GM23338 (cell line): ENCODE data around the gene PLOD2. TPM values are rescaled to one million over a fixed set of nuclear protein-coding genes. Genes with fewer than 3 reads are reported as not detected.

Source experiments
- ATAC-seq: fragments of 200-7000 bp; cut with Tn5 transposase; 3 replicates; pipeline ENCODE4 v1.9.1; 2020
- DNase-seq: peaks from one replicate; pipeline ENCODE4 v3.0.0-alpha.2; 2015; ENCODE audit warnings: low spot score
- H2AFZ ChIP-seq: fragments of 200-600 bp; sonication (generic); 2 replicates; pipeline ENCODE4 v1.8.0; 2016; ENCODE audit warnings: antibody characterized with exemption, mild to moderate bottlenecking, moderate library complexity
- H3F3A ChIP-seq: fragments of 200-600 bp; sonication (generic); replicated peaks from 2 replicates; pipeline ENCODE4 v1.8.0; 2017; ENCODE audit warnings: antibody characterized with exemption, mixed run types, low read depth
- H3K27ac ChIP-seq: fragments of 200-600 bp; sonication (generic); 2 replicates; pipeline ENCODE4 v1.6.1; 2016; ENCODE audit warnings: low read depth
- H3K27me3 ChIP-seq: fragments of 200-600 bp; sonication (generic); 2 replicates; pipeline ENCODE4 v1.8.0; 2016; ENCODE audit warnings: mild to moderate bottlenecking, mixed run types, moderate library complexity; ENCODE audit not compliant: insufficient read depth
- H3K36me3 ChIP-seq: fragments of 200-600 bp; sonication (generic); 2 replicates; pipeline ENCODE4 v1.8.0; 2016; ENCODE audit warnings: mild to moderate bottlenecking; ENCODE audit not compliant: insufficient read depth
- H3K4me1 ChIP-seq: fragments of 200-600 bp; sonication (generic); 2 replicates; pipeline ENCODE4 v1.8.0; 2016; ENCODE audit warnings: mild to moderate bottlenecking, moderate library complexity; ENCODE audit not compliant: insufficient read depth
- H3K4me2 ChIP-seq: fragments of 200-600 bp; sonication (generic); 2 replicates; pipeline ENCODE4 v1.7.1; 2017; ENCODE audit warnings: mixed run types
- H3K4me3 ChIP-seq: fragments of 200-600 bp; sonication (generic); 2 replicates; pipeline ENCODE4 v1.6.1; 2016; ENCODE audit warnings: mixed run types
- H3K79me2 ChIP-seq: fragments of 200-600 bp; sonication (generic); replicated peaks from 2 replicates; pipeline ENCODE4 v1.8.0; 2017; ENCODE audit warnings: mild to moderate bottlenecking; ENCODE audit not compliant: insufficient read depth
- H3K9me2 ChIP-seq: fragments of 200-600 bp; sonication (generic); 2 replicates; pipeline ENCODE4 v1.8.0; 2017; ENCODE audit not compliant: insufficient read depth
- H4K20me1 ChIP-seq: fragments of 200-600 bp; sonication (generic); replicated peaks from 2 replicates; pipeline ENCODE4 v1.8.0; 2017; ENCODE audit warnings: mild to moderate bottlenecking; ENCODE audit not compliant: insufficient read depth
- H3K27ac Mint-ChIP-seq: 2 replicates; pipeline ENCODE4 v1.8.0; 2020; ENCODE audit warnings: inconsistent platforms, mild to moderate bottlenecking, moderate library complexity, mixed read lengths
- H3K27me3 Mint-ChIP-seq: 3 replicates; pipeline ENCODE4 v1.8.0; 2022; ENCODE audit warnings: low read depth, mild to moderate bottlenecking, moderate library complexity, mixed read lengths, inconsistent platforms; ENCODE audit not compliant: insufficient read depth, poor library complexity
- H3K36me3 Mint-ChIP-seq: 3 replicates; pipeline ENCODE4 v1.8.0; 2021; ENCODE audit warnings: low read depth, mild to moderate bottlenecking, inconsistent platforms, moderate library complexity, mixed read lengths
- H3K4me1 Mint-ChIP-seq: 3 replicates; pipeline ENCODE4 v1.8.0; 2020; ENCODE audit warnings: mild to moderate bottlenecking, inconsistent platforms, mixed read lengths
- H3K4me3 Mint-ChIP-seq: 3 replicates; pipeline ENCODE4 v1.8.0; 2021; ENCODE audit warnings: moderate library complexity, mild to moderate bottlenecking, inconsistent platforms, mixed read lengths
- H3K9me3 Mint-ChIP-seq: 3 replicates; pipeline ENCODE4 v1.8.0; 2020; ENCODE audit warnings: moderate library complexity, mild to moderate bottlenecking, inconsistent platforms, mixed read lengths
- CREB1 ChIP-seq: fragments of 250-450 bp; sonication (Bioruptor Pico); IDR thresholded peaks from 2 replicates; pipeline ENCODE4 v1.5.0; 2020; ENCODE audit warnings: low read depth, mild to moderate bottlenecking, moderate library complexity
- CTCF ChIP-seq, 2 experiments: fragments of 200-600 bp in 1 of 2; sonication (generic) in 1 of 2; conservative IDR thresholded peaks; 2 replicates each; pipeline versions ENCODE4 v1.5.1 to v1.6.1; 2016 to 2017; ENCODE audit warnings: antibody characterized with exemption in 2 of 2, low read depth in 2 of 2, mild to moderate bottlenecking in 2 of 2, moderate library complexity in 1 of 2
- ETS1 ChIP-seq: IDR thresholded peaks from 2 replicates; pipeline ENCODE4 v1.6.1; 2016; ENCODE audit warnings: antibody characterized with exemption
- EZH2 ChIP-seq: fragments of 200-600 bp; sonication (generic); IDR thresholded peaks from one replicate; pipeline ENCODE4 v1.8.0; 2017; ENCODE audit warnings: antibody characterized with exemption, mild to moderate bottlenecking, low read depth; ENCODE audit not compliant: unreplicated experiment
- EZH2phosphoT487 ChIP-seq: fragments of 200-600 bp; sonication (generic); IDR thresholded peaks from one replicate; pipeline ENCODE4 v1.8.1; 2018; ENCODE audit warnings: antibody characterized with exemption; ENCODE audit not compliant: unreplicated experiment
- JUNB ChIP-seq: IDR thresholded peaks from one replicate; pipeline ENCODE4 v1.6.1; 2016; ENCODE audit warnings: antibody characterized with exemption; ENCODE audit not compliant: unreplicated experiment
- POLR2AphosphoS5 ChIP-seq: IDR thresholded peaks from 2 replicates; pipeline ENCODE4 v1.6.1; 2016; ENCODE audit warnings: antibody characterized with exemption, low read depth
- STAT1 ChIP-seq: IDR thresholded peaks from one replicate; pipeline ENCODE4 v1.6.1; 2016; ENCODE audit warnings: antibody characterized with exemption; ENCODE audit not compliant: unreplicated experiment
- ZNF114 ChIP-seq: fragments of 250-450 bp; sonication (Bioruptor Pico); IDR thresholded peaks from 2 replicates; pipeline ENCODE4 v1.5.0; 2020; ENCODE audit warnings: mild to moderate bottlenecking, moderate library complexity
- polyA plus RNA-seq: library from polyadenylated mRNA; unstranded; fragments of >200 nt; fragmentation: Nextera tagmentation; extraction: Ambion mirVana; gene quantifications from 2 replicates; pipeline ENCODE4 v1.2.1, GENCODE V29; 2016
- total RNA-seq: library from RNA; depleted of rRNA; stranded (reverse); fragments of >200 nt; shearing (Covaris generic); gene quantifications from 2 replicates; pipeline ENCODE4 v1.2.3, GENCODE V29; 2014

The PLOD2 gene
- total and polyA plus RNA-seq, 2 experiments from 2014 or later, result 26.7 to 30.5 TPM

- Histone ChIP-seq H3K4me3 (no peak overlapping the region), H3K27ac (no peak overlapping the region)
These were observed 56.9 kb downstream of the PLOD2 start for GRCh38 chr3:146104068-146104467.

GRCh38 chr3:146102885-146103284, 58.1 kb downstream of the PLOD2 start:
- no peak overlapping the region for H2AFZ ChIP-seq
- H3K79me2 ChIP-seq, result no peaks in the 10 kb centered on the region
- no peaks in the 10 kb centered on the region for H3K27me3 ChIP-seq
- ATAC-seq (no peak), DNase-seq (no peak)
- H3K9me2 ChIP-seq, result no peaks in the 10 kb centered on the region
- no peaks in the 10 kb centered on the region for H4K20me1 ChIP-seq
- H3K4me1 Mint-ChIP-seq, result peaks cover 36% of the 10 kb centered on the region
- H3K4me3 ChIP-seq, result no peak overlapping the region
- peaks cover 7% of the 10 kb centered on the region for H3K27me3 Mint-ChIP-seq
- H3K36me3 ChIP-seq, result no peaks in the 10 kb centered on the region
- no peaks in the 10 kb centered on the region; the same call in 2 of the 3 replicates for H3K9me3 Mint-ChIP-seq
- H3K4me3 Mint-ChIP-seq, result no peak overlapping the region
- H3K36me3 Mint-ChIP-seq, result peaks cover 2% of the 10 kb centered on the region; the same call in 2 of the 3 replicates
- peaks cover 25% of the 10 kb centered on the region for H3K4me1 ChIP-seq
- no peak overlapping the region for H3K27ac Mint-ChIP-seq
- no peak overlapping the region for H3K4me2 ChIP-seq
- H3F3A ChIP-seq, result no peaks in the 10 kb centered on the region
- no peak overlapping the region for H3K27ac ChIP-seq
- TF ChIP-seq POLR2AphosphoS5, result no peak
- TF ChIP-seq CTCF (conservative IDR thresholded peaks at IDR 0.05; ENCODE audit: low read depth in 2 of 2), result no peak
- no peak for TF ChIP-seq EZH2phosphoT487
- TF ChIP-seq EZH2, result no peak
- TF ChIP-seq STAT1, result no peak

More at GRCh38 chr3:146104068-146104467, 56.9 kb downstream of the PLOD2 start:
- peaks cover 7% of the 10 kb centered on the region for H3K27me3 Mint-ChIP-seq
- H3K36me3 Mint-ChIP-seq, result no peaks in the 10 kb centered on the region; the same call in 1 of the 3 replicates
- H3K36me3 ChIP-seq, result no peaks in the 10 kb centered on the region
- H2AFZ ChIP-seq, result no peak overlapping the region
- DNase-seq, result peak; percentile 24
- no peaks in the 10 kb centered on the region for H3K79me2 ChIP-seq
- no peaks in the 10 kb centered on the region for H3F3A ChIP-seq
- no peak overlapping the region for H3K4me3 Mint-ChIP-seq
- H3K9me3 Mint-ChIP-seq, result no peaks in the 10 kb centered on the region
- TF ChIP-seq POLR2AphosphoS5 (no peak), EZH2 (no peak), ZNF114 (CRISPR knock-in tag) (no peak), CTCF (conservative IDR thresholded peaks at IDR 0.05; ENCODE audit: low read depth in 2 of 2) (no peak), ETS1 (no peak), CREB1 (no peak), JUNB (no peak)
- no peak overlapping the region for H3K4me2 ChIP-seq
- ATAC-seq, result no peak; the same call in 2 of the 3 replicates
- H4K20me1 ChIP-seq, result no peaks in the 10 kb centered on the region
- H3K4me1 ChIP-seq, result peaks cover 25% of the 10 kb centered on the region
- H3K4me1 Mint-ChIP-seq, result peaks cover 36% of the 10 kb centered on the region
- no peaks in the 10 kb centered on the region for H3K9me2 ChIP-seq
- H3K27ac Mint-ChIP-seq, result peak overlapping the region; percentile 73; the same call in 1 of the 2 replicates
- H3K27me3 ChIP-seq, result no peaks in the 10 kb centered on the region
